Measurements from ENCODE around the gene ARHGAP24.

- TF ChIP-seq, protein P1, sequence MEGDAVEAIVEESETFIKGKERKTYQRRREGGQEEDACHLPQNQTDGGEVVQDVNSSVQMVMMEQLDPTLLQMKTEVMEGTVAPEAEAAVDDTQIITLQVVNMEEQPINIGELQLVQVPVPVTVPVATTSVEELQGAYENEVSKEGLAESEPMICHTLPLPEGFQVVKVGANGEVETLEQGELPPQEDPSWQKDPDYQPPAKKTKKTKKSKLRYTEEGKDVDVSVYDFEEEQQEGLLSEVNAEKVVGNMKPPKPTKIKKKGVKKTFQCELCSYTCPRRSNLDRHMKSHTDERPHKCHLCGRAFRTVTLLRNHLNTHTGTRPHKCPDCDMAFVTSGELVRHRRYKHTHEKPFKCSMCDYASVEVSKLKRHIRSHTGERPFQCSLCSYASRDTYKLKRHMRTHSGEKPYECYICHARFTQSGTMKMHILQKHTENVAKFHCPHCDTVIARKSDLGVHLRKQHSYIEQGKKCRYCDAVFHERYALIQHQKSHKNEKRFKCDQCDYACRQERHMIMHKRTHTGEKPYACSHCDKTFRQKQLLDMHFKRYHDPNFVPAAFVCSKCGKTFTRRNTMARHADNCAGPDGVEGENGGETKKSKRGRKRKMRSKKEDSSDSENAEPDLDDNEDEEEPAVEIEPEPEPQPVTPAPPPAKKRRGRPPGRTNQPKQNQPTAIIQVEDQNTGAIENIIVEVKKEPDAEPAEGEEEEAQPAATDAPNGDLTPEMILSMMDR (conservative IDR thresholded peaks at IDR 0.05; ENCODE audit: low read depth in 2 of 2): no peak
- TF ChIP-seq, protein P2, sequence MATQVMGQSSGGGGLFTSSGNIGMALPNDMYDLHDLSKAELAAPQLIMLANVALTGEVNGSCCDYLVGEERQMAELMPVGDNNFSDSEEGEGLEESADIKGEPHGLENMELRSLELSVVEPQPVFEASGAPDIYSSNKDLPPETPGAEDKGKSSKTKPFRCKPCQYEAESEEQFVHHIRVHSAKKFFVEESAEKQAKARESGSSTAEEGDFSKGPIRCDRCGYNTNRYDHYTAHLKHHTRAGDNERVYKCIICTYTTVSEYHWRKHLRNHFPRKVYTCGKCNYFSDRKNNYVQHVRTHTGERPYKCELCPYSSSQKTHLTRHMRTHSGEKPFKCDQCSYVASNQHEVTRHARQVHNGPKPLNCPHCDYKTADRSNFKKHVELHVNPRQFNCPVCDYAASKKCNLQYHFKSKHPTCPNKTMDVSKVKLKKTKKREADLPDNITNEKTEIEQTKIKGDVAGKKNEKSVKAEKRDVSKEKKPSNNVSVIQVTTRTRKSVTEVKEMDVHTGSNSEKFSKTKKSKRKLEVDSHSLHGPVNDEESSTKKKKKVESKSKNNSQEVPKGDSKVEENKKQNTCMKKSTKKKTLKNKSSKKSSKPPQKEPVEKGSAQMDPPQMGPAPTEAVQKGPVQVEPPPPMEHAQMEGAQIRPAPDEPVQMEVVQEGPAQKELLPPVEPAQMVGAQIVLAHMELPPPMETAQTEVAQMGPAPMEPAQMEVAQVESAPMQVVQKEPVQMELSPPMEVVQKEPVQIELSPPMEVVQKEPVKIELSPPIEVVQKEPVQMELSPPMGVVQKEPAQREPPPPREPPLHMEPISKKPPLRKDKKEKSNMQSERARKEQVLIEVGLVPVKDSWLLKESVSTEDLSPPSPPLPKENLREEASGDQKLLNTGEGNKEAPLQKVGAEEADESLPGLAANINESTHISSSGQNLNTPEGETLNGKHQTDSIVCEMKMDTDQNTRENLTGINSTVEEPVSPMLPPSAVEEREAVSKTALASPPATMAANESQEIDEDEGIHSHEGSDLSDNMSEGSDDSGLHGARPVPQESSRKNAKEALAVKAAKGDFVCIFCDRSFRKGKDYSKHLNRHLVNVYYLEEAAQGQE (IDR thresholded peaks at IDR 0.05; ENCODE audit: unreplicated experiment): no peak
- TF ChIP-seq ETS1 (IDR thresholded peaks at IDR 0.05) (no peak), POLR2AphosphoS5 (IDR thresholded peaks at IDR 0.05; ENCODE audit: low read depth) (no peak), CREB1 (CRISPR knock-in tag; IDR thresholded peaks at IDR 0.05; ENCODE audit: low read depth) (no peak), STAT1 (IDR thresholded peaks at IDR 0.05; ENCODE audit: unreplicated experiment) (no peak), EZH2 (IDR thresholded peaks at IDR 0.05; ENCODE audit: low read depth, unreplicated experiment) (no peak), EZH2phosphoT487 (IDR thresholded peaks at IDR 0.05; ENCODE audit: unreplicated experiment) (no peak), ZNF331 (CRISPR knock-in tag; IDR thresholded peaks at IDR 0.05; ENCODE audit: low read depth) (no peak), ZNF114 (CRISPR knock-in tag; IDR thresholded peaks at IDR 0.05) (no peak)
Observed at GRCh38 chr4:85942107-85942506, 467.2 kb downstream of the ARHGAP24 start.
